Stimulated activated CD4-positive, alpha-beta T cell treated with anti-CD3 and anti-CD28 coated beads, Interleukin-4, amount 100 ng/mL, for 1 hour (primary cell): ENCODE data around the gene ARHGAP27.
A peak's percentile ranks its signal among the peaks of the same experiment; 100 is the strongest.

ENCODE experiments used
- DNase-seq: peaks from one replicate; pipeline ENCODE4 v3.0.0-alpha.2; 2020

Gene ARHGAP27

DNA sequence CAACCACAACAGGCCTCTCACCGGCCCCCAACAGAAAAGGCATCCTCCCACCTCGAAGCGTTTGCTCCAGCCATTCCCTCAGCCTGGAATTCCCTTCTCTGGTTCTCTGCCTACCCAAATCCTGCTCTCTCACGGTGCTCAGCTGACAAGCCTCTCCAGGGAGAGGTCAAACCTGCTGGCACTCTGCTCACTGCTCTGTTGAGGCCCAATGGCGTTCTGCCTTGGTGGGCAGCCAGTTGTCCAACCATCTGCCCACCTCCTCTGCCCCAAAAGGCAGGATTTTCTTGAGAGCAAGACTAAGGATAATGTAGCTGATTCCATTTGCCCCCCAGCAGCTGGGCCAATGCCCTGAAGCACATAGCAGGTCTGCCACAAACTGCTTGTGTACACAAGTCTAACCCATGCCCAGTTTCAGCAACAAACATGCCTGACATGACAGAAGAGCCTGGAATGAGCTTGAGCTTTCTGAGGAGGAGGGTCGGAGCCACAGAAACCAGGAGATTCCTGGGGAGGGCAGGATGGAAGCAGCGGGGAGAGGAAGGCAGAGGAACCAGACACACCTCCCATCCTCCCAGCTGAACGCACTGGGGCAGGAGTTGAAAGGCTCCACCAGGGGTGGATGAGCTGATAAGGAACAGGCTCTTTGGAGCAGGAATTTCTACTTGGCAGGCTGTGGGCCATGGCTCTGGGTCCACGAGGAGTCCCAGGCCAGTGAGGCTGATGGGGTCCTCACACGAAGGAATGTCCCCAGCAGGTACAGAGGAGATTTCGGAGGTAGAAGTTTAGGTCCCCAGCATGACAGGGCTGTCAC, 23.9 kb downstream of the ARHGAP27 start:
- no peak for DNase-seq

GRCh38 chr17:45406107-45406506, 26.6 kb downstream of the ARHGAP27 start:
- DNase-seq, result no peak

- no peak for DNase-seq
Measured at GRCh38 chr17:45405250-45406086, 27.2 kb downstream of the ARHGAP27 start.

DNA sequence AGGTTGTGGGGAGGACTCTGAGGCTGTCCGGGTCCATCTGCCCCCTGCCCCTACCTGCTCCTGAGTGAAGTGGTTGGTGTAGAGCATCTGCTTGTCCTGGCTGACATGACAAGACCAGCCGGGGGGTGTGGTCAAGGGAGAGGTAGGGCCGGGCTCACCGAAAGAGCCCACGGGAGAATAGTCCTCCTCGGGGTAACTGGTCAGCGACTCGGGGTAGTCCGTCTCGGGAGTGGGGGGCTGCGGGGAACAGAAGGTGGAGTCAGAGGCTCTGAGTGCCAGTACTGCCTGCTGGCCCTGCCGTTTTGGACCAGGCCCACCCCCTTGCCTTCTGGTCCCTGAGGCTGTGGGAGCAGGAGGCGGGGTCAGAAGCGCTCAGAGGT, 27.8 kb downstream of the ARHGAP27 start:
- no peak for DNase-seq

- DNase-seq, result no peak
Measured at GRCh38 chr17:45403906-45404490, 28.7 kb downstream of the ARHGAP27 start.

DNA sequence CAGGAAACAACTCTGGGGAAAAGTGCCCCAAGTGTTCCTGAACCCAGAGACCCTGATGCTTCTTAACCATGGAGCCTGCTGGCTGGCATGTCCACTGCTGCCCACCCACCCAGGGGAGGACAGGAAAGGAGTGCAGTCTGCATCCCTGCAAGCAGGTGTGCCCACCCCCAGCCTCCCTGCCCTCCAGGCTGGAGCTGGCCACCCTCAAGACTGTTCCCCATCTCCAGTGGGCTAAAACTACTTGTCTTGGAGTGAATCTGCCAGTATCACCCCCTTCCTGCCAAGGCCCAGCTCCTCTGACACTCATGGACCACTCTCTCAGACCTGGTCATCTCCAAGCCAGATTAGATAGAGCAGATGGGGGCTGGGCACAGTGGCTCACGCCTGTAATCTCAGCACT, 29.8 kb downstream of the ARHGAP27 start:
- DNase-seq, result no peak

GRCh38 chr17:45398800-45399199, 33.9 kb downstream of the ARHGAP27 start:
- DNase-seq, result no peak

- no peak for DNase-seq
Measured at GRCh38 chr17:45397796-45398195, 34.9 kb downstream of the ARHGAP27 start.

DNA sequence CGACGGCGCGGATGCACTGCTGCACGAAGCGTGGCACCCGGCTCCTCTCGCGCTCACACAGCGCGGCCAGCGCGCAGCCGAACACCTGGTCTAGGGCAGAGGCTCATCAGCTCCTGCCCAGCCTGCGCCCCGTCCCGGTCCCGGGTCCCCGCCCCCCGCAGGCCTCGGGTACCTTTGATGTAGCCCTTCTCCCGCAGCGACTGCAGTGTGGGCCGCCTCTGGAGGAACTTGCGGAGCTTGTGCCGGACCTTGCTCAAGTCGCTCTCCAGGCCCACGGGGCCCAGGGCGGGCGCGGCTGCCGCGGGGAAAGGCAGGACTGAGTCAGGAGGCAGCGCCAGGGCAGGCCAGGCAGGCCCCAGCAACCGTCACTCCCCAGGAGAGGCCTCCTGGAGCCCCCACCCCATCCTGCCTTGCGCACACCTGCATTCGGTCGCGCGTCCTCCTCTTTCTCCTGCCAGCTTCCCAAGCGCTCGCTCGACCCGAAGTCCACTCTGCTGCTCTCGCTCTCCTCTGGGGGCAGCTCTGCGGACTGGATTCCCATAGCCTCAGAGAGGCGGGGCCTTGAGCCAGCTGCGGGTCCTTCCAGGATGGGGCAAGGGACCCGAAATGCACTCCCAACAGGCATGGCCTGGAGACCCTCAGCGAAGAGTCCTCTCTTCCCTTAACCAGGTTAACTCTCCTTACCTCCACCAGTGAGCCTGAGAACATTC, 36.0 kb downstream of the ARHGAP27 start:
- DNase-seq, result no peak

DNA sequence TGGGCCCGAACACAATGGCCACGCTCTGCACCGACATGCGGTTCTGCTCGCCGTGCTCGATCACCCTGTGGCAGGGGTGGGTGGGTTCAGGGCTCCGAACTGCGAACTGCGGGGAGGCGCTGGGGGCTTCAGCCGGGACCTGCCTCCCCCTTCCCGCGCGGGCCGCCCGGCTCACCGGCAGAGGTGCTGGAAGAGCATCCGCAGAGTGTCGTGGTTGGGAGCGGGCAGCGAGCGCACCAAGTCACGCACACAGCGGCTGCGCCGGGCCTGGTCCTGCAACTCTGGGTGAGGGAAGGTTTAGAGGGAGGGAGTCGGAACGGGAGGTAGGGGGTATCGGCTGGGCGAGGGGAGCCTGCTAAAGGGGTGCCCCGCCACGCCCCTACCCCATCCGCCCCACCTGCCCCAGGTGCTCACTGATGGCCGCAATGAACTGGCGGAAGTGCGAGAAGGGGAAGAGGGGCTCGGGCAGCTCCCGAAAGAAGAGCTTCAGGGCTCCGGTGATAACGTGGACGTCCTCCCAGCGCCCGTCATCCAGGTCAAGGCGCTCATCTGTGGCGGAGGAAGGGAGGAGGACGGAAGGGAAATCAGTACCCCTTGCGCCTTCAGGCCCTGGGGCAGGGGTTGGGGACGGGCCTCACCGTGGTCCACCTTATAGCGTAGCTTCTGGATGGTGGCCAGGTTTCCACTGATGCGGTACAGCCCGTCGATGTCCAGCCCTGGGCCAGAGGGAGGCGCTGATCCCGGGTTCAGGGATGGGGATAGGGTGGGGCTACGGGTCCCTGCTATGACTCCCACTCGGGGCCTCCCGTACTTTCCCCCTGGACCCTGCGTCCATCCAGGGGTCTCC, 36.9 kb downstream of the ARHGAP27 start:
- no peak for DNase-seq

DNA sequence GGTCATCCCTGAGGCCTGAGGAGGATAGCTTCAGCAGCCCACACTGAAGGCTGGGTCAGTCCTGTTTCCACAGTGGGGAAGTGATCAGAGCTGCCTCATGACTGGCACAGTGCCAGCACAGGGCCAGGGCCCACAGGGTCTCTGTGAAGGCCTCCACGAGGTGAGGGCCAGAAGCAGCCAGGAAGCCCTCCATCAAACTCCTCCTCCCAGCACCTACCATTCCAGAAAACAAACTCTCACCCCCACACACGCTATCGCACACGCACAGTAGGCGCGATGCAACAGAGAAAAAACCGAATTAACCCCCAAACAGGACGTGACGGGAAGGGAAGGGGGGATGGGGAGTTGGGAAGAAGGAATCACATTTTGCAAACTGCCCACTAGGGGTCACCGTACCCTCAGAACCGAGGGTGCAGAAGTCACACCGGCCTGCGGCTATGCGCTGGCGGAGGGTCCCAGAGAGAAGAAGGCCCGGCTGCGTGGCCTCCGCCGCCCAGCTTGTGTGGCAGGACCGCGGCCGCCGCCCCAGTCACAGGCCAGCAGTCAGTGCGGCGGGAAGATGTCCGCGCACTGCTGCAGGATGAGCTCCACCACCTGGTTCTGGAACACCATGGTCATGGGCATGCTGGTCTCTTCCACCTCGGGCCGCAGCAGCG, 37.6 kb downstream of the ARHGAP27 start:
- peak; percentile 37 for DNase-seq

DNA sequence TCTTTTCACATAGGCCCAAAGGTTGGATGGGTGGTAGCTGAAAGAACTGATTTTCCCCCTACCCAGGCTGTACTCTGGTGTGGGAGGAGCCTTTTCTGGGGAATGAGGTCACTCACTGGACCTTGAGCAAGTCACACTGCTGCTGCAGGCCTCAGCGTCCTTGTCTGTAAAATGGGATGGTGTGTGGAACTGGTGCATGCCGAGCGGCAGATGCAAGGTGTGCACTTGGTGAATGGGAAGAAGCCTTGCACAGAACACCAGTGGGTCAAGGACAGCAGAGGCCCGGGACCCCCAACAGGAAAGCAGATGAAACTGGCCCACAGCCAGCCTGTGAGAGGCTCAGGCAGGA, 38.1 kb downstream of the ARHGAP27 start:
- no peak for DNase-seq

DNA sequence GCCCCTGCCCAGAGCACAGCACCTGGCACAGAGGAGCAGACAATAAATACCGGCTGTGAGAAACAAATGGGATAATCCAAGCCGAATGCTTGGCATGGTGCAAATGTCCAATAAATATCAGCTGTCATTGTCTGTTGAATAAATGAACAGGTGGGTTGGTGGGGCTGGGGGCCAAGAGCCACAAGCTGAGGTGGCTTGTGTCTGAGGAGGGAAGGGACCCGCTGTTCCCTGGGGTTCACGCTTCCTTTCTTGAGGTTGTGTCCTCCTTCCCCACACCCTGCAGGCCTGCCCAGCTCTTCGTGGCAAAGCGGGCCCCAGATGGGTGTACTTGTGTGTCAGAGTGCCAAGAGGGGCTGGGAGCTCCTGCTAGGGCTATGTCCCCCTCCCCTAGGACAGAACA, 38.6 kb downstream of the ARHGAP27 start:
- DNase-seq, result no peak

- no peak for DNase-seq
Measured at GRCh38 chr17:45393411-45393810, 39.3 kb downstream of the ARHGAP27 start.

DNA sequence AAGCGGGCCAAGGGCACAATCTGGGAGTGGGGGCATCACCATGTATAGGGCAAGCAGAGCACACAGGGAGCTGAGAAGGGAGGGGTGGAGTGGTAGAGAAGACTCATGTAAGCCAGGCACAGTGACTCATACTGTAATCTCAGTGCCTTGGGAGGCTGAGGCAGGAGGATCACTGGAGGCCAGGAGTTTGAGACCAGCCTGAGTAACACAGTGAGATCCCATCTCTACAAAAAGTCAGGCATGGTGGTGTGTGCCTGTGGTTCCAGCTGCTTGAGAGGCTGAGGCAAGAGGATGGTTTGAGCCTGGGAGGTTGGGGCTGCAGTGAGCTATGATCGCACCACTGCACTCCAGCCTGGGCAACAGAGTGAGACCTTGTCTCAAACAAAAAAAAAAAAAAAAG, 40.8 kb downstream of the ARHGAP27 start:
- DNase-seq, result no peak

DNA sequence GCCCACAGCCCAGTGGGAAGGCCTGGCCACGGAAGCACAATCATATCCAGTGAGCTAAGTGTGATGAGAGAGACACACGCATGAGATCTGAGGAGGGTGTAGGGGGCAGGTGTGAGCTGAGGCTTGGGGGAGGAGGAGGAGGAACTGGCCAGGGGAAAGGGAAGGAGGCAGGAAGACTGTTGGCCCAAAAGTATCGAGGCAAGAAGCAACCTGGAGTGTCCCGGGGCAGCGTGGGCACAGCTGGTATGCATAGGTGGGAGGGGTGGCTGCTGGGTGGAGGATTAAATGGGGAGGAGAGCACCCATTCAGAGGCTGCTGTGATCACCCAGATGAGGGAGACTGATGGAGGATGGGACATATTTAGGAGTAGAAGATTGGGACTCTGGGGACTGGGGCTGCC, 41.4 kb downstream of the ARHGAP27 start:
- no peak for DNase-seq

DNA sequence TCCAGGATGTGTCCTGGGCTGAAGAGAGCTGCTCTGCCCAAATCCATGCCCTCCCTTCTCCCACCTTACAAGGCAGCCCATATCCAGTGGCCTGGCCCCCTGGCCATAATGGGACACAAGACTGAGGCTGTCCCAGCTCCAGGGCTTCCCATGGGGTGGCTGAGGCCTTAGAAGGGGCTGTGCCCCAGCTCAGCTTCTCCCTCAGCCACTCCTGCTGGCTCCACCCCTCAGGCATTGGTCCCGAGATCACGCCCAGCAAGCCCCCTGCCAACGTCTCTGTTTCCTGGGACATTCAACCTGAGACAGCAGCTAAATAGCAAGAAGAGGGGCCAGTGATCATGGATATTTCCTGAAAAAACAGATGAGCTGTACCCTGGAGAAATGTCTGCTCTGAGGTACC, 43.3 kb downstream of the ARHGAP27 start:
- DNase-seq, result no peak

DNA sequence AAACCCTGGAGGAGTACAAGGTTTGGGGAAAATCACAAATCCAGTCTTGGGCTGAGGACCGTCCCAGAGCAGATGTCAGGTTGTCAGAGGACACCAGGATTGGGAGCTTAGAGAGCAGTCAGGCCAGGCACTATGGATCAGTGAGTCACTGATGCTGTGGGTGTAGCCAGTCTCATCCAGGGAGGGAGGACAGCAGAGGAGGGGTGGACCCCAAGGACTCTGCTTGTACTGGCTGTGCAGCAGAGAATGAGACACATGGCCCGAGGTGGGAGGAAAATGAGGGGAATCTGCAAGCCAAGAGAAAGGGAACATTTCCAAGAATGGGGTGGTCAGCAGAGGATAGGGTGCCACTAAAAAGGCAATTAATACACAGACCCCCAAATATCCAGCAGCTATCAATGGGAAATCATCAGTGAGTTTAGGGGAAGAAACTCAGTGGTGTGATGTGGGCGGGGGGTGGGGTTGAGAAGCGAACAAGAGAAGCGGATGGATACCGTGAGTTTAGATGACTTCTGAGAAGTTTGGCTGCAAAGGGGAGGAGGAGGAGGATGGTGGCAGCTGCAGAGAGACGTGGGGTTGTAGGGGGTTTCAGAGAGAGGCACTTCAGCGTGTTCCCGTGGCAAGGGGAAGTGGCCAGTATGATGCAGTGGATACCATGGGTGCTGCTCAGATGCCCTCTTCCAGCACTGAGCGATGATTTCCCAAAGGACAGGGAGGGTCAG, 43.9 kb downstream of the ARHGAP27 start:
- no peak for DNase-seq

GRCh38 chr17:45387739-45388138, 44.9 kb downstream of the ARHGAP27 start:
- no peak for DNase-seq

DNA sequence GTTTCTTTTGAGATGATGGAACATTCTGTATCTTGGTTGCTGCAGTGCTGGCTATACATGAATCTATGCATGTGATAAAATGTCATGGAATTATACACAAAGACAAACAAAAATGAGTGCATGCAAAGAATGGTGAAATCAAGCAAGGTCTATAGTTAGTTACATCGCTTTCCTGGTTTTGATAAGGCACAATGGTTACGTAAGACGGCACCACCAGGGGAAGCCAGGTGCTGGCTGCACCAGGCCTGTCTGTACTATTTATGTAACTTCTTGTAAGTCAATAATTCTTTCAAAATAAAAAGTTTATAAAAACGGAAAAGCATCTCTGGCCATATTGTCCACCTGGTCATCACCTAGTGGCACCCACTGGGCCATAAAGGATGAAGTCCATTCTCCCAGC, 46.5 kb downstream of the ARHGAP27 start:
- DNase-seq, result no peak

DNA sequence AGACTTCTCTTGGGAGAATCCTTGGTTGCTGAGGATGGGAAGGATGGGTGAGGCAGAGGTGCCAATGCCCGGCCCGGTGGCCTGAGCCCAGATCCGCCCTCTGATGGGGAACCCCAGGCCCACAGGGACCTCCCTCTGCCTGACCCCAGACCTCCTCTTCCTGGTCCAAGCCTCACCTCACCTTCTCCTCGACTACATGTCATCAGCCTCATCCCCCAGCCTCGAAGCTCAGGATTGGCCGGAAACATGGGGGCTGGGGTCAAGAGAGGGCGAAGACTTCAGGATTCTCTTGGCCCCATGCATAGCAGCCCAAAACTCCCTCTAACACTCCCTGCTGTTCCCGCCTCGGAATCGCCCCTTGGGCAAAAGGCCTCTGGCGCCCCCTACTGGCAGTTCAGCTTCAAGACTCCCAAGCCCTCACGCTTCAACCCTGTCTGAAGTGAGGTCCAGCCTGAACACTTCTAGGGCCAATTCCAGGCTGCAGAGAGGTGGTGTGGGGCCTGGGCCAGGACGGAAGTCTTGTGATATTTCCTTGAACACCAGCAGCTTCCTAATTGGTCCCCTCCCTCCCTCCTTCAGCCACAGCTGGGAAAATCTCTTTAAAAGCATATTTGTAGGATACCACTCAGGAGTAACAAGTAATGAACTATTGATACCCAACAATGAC, 47.2 kb downstream of the ARHGAP27 start:
- peak; percentile 93 for DNase-seq
